Limb (tissue), 2 donors: Measurements from ENCODE around the gene HLA-DRA.
"Not testable (repeated sequence)": the region's sequence is repeated elsewhere in the genome, so short reads cannot be mapped to it uniquely, and the experiment has no call there.

Source experiments
- DNase-seq, 2 donors: peaks; one replicate each; pipeline ENCODE4 v3.0.0-alpha.2; 2016; ENCODE audit errors: extremely low spot score in 2 of 2

HLA-DRA gene

DNA sequence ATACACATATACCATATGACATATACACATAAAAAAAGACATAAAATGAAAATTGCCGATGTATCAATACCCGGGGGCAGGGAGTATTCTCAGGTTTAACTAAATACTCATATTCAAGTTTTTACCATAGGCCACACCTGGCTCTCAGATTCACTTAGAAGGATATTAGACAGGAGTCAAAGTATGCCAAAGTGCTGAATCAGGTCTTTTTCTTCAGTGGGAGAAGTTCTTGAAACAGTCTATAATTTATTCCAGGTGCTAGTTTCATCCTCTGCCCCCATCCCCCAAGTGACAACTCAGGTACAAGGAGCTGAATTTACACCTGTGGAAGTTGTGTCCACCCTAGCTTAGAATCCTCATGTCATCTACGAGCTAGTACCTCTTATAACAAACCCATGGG is 8.5 kb upstream of the HLA-DRA start:
- no peak for DNase-seq

GRCh38 chr6:32432050-32432450 is 7.6 kb upstream of the HLA-DRA start:
- peak in 1 of 2 donors; percentile 36 for DNase-seq

GRCh38 chr6:32433950-32434349 is 5.7 kb upstream of the HLA-DRA start:
- not testable (repeated sequence) for DNase-seq

GRCh38 chr6:32436186-32436585 is 3.5 kb upstream of the HLA-DRA start:
- DNase-seq = no peak

DNA sequence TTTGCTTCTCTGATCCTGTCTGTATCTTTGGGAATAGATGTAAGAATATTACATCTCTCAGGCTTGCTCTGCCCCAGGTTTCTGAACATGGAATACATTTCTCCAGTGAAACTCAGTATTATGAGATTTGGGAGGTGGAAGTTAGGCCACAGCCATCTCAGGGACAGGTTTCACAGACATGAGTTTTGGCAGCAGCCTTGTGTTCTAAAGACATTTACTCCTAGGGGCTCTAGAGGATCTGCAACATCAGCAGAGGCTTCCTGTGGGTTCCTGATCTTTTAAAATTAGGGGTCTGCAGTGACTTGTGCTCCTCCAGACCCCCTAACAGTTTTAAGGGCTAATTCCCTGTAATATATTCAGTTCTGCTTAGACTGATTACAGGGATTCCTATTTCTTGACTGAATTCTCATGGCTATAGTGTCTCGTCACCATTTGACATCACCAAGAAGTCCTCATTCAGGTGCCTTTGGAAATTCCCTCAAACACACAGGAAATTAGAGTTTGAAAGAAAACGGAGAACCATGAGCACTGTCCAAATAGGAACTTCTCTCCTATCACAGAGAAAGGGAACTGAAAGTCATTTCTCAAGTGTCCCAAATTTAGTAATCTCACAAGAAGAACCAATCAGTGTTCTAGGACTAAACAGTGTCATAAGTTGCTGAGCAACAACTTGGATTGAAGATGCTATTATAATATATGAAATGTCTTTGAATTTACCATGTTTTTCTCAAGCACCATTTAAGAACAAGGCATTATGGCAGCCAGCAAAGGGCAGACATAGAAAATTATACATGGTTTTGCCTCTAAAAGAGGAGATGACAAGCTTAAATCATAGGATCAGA is 2.5 kb upstream of the HLA-DRA start:
- no peak for DNase-seq

GRCh38 chr6:32439139-32439538 is 548 bp upstream of the HLA-DRA start:
- DNase-seq = no peak

DNA sequence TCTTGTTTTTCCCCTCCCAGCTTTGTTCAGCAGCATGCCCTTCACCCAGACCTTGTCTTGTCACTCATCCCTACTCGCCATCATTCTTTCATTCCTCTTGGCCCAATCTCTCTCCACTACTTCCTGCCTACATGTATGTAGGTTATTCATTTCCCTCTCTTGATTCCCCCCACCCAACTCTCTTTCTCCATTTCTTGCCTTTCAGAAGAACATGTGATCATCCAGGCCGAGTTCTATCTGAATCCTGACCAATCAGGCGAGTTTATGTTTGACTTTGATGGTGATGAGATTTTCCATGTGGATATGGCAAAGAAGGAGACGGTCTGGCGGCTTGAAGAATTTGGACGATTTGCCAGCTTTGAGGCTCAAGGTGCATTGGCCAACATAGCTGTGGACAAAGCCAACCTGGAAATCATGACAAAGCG is 2.6 kb downstream of the HLA-DRA start:
- no peak for DNase-seq

DNA sequence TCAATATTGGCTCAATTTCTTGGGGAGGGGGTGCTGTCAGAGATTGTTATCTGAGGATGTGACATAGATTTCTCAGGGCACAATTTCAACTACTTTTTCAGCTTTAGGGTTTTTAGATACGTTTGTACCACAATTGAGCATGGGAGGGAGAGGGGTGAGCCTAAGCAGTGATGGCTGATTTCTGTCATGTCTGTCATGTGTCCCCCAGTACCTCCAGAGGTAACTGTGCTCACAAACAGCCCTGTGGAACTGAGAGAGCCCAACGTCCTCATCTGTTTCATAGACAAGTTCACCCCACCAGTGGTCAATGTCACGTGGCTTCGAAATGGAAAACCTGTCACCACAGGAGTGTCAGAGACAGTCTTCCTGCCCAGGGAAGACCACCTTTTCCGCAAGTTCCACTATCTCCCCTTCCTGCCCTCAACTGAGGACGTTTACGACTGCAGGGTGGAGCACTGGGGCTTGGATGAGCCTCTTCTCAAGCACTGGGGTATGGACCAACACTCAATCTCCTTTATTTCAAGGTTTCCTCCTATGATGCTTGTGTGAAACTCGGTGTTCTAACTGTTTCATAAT is 3.4 kb downstream of the HLA-DRA start:
- no peak for DNase-seq

DNA sequence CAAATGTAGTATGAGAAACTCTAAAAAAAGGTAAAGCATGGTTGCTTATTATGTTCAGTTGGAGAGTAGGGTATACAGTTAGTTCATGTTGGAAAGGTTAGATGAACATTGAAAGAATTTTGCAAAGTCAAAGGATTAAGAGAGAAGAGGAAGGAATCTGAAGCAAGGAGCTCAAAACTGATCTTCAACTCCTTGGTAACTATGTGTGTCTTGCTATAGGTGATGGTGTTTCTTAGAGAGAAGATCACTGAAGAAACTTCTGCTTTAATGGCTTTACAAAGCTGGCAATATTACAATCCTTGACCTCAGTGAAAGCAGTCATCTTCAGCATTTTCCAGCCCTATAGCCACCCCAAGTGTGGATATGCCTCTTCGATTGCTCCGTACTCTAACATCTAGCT is 4.7 kb downstream of the HLA-DRA start:
- DNase-seq = no peak

DNA sequence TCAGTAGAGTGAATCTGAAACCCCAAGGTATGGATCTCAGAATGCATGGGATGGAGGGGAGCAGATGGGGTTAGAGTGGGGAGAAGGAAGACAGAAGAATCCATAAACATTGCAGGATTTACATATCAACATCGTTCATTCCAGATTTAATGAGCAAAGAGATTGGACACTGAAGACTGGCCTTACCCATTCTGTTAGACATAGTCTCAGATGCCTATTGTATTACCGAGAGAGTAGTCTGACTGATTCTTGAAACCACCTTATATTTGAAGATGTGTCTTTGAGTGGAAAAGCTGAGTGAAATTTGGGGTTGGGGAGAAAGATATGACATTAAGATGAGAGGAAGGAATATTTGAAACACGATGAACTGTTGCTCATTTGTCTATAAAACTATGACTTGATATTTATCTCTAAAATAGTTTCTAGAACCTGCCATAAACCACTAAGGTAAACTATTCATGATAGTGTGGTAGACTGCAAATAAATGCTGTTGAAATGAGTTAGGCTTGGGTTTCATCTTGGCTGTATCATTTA is 5.7 kb downstream of the HLA-DRA start:
- DNase-seq = no peak

DNA sequence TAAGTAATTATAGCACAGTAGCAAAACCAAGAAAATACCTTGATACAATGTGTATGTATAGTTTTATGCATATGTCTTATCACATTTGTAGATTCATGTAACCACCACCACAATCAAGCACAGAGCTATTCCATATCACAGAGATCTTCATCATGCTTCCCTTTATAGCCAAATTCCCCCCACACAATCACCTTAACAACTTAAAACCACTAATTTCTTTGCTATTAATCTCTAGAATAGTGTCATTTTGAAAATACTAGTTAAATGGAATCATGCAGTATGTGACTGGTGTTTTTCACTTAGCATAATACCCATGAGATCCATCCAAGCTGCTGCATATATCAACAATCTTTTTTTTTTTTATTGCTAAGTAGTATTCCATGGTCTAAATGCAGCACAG is 8.2 kb downstream of the HLA-DRA start:
- DNase-seq = no peak

GRCh38 chr6:32449088-32449736 is 9.5 kb downstream of the HLA-DRA start:
- DNase-seq = no peak

- DNase-seq = no peak
Observed at GRCh38 chr6:32457054-32457453, 17.4 kb downstream of the HLA-DRA start.

- DNase-seq = peak in 1 of 2 donors; percentile 38
Observed at GRCh38 chr6:32459781-32460424, 20.2 kb downstream of the HLA-DRA start.

GRCh38 chr6:32460528-32460927 is 20.8 kb downstream of the HLA-DRA start:
- no peak for DNase-seq

- no peak for DNase-seq
Observed at GRCh38 chr6:32461493-32461892, 21.8 kb downstream of the HLA-DRA start.

DNA sequence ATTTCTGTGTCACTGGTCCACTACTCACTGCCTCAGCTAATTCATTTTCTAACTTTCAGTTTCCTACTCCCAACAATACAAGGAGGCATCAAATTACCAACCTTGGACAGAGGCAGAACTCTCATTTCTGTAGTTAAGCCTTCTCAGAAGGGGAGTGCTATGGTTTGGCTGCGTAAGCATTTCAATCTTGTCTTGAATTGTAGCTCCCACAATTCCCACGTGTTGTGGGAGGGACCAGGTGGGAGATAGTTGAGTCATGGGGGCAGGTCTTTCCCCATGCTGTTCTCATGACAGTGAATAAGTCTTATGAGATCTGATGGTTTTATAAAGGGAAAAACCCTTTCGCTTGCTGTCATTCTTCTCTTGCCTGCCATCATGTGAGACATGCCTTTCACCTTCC is 22.9 kb downstream of the HLA-DRA start:
- no peak for DNase-seq

- not testable (repeated sequence) for DNase-seq
Observed at GRCh38 chr6:32467743-32468503, 28.2 kb downstream of the HLA-DRA start.

DNA sequence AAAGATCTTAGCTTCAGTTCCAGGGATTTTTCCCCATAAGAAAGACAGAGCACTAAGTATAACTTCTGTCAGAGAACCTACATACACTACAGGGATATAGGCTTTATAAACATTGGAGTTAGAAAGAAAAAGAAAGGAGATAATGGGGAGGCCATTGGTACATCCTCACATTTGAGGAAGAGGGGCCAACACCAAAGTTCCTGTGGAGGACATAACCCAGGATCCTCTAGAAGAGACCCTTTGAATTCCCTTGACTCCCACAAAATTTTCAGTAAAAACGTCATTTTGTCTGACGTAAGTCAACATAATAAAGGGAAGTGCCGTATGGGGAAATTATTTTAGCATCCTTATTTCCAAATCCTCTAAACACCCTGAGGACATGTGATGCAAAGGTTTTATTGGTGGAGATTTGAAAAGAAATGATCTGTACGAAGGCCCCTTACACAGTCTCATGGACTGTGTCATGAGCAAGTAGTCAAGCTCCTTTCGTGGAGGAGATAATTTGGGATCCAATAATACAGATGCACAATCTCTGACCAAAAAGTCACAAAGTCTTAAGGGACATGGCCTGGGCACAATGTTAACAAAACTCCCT is 33.2 kb downstream of the HLA-DRA start:
- DNase-seq = no peak
